22Rv1 (cell line): ENCODE results near the gene MAGI1.

Experiments used
- CTCF ChIP-seq: fragments of 450-650 bp; IDR thresholded peaks from 2 replicates; pipeline ENCODE4 v1.5.1; 2017; ENCODE audit warnings: mild to moderate bottlenecking
- ZFX ChIP-seq: fragments of 450-650 bp; IDR thresholded peaks from 2 replicates; pipeline ENCODE4 v1.6.1; 2017; ENCODE audit warnings: antibody characterized with exemption, borderline replicate concordance

- TF ChIP-seq ZFX (no peak), CTCF (no peak)
Observed at GRCh38 chr3:65761446-65762234, 277.1 kb downstream of the MAGI1 start.
